HL-60 (cell line): ENCODE results near the gene DPYD.

Source experiments
- DNase-seq, 2 experiments: peaks; one replicate each; pipeline ENCODE4 v3.0.0-alpha.2; 2010 to 2020; ENCODE audit warnings: low read depth in 1 of 2, low spot score in 1 of 2
- H3K27ac ChIP-seq: fragments of 250-450 bp; sonication (Bioruptor Pico); replicated peaks from 2 replicates; pipeline ENCODE4 v1.5.1; 2020; ENCODE audit warnings: mild to moderate bottlenecking, moderate library complexity
- H3K27me3 ChIP-seq: fragments of 250-450 bp; sonication (Bioruptor Pico); 2 replicates; pipeline ENCODE4 v1.5.1; 2021; ENCODE audit warnings: mild to moderate bottlenecking, moderate library complexity; ENCODE audit not compliant: insufficient read depth, poor library complexity, severe bottlenecking
- H3K4me3 ChIP-seq: replicated peaks from 2 replicates; pipeline ENCODE4 v1.5.1; 2011; ENCODE audit warnings: mild to moderate bottlenecking, control low read depth, low read length; ENCODE audit not compliant: insufficient read depth
- GABPA ChIP-seq: IDR thresholded peaks from 2 replicates; pipeline ENCODE4 v1.6.1; 2012; ENCODE audit warnings: low read depth
- POLR2AphosphoS5 ChIP-seq: IDR thresholded peaks from 2 replicates; pipeline ENCODE4 v1.6.1; 2012; ENCODE audit warnings: low read depth
- SPI1 ChIP-seq: IDR thresholded peaks from 2 replicates; pipeline ENCODE4 v1.6.1; 2012; ENCODE audit warnings: low read depth, mild to moderate bottlenecking, borderline replicate concordance
- TF ChIP-seq, protein P1 (sequence below): IDR thresholded peaks from one replicate; pipeline ENCODE4 v1.5.1; 2011; ENCODE audit warnings: low read length, control low read depth, inconsistent platforms; ENCODE audit not compliant: insufficient read depth
- TF ChIP-seq, protein P2 (sequence below): IDR thresholded peaks from 2 replicates; pipeline ENCODE4 v1.6.1; 2012; ENCODE audit warnings: low read depth; ENCODE audit not compliant: insufficient replicate concordance

Gene DPYD

DNA sequence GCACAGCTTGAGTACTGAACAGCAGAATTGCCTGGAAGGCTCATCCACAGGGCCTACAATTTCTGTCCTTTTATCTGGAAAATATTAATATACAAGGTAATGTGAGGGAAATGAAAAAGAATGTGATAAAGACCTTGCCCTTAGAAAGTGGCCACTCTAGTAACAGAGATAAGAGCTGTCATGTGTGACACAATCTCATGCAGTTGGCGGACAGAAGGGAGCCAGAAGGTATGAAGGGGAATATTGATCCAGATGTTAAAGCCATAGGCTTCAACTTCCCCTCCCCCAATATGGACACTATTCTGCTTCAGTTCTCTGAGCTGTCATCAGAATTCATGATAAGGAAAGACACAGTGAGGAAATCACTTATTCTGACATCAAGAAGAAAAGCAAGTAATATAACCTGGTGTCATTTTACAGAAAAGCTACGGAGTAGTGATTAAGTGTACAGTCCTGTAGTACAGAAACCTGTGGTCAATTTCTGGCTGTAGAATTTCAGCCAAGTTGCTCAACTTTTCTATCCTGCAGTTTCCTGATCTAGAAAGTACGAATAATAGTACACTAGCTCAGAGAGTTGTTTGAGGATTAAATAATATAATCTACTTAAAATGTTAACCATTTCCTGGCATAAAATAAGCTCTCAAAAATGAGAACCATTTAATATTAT lies 572.1 kb downstream of the DPYD start:
- Histone ChIP-seq H3K27me3 (no peaks in the 10 kb centered on the region), H3K4me3 (no peak overlapping the region), H3K27ac (no peak overlapping the region)
- TF ChIP-seq POLR2AphosphoS5, result no peak
- no peak for DNase-seq

DNA sequence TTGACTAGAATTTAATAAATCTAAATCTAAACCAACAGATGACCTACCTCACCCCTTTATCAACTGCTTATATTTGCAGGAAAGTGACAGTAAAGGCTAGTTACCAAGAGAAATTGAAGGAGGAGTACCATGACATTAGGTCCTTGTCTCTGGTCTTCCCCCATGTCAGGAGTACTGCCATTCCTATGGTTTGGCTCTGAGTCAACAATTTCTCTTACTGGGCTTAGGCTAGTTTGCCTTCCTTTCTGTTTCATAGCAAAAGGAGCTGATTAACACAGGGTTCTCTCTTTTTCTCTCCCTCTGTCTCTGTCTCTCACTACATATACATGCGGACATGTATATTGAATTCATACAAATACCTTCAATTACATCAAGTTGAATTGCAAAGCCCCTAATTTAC lies 579.9 kb downstream of the DPYD start:
- H3K27me3 ChIP-seq, result no peaks in the 10 kb centered on the region
- H3K4me3 ChIP-seq, result no peak overlapping the region
- no peak for DNase-seq
- TF ChIP-seq, protein P1, sequence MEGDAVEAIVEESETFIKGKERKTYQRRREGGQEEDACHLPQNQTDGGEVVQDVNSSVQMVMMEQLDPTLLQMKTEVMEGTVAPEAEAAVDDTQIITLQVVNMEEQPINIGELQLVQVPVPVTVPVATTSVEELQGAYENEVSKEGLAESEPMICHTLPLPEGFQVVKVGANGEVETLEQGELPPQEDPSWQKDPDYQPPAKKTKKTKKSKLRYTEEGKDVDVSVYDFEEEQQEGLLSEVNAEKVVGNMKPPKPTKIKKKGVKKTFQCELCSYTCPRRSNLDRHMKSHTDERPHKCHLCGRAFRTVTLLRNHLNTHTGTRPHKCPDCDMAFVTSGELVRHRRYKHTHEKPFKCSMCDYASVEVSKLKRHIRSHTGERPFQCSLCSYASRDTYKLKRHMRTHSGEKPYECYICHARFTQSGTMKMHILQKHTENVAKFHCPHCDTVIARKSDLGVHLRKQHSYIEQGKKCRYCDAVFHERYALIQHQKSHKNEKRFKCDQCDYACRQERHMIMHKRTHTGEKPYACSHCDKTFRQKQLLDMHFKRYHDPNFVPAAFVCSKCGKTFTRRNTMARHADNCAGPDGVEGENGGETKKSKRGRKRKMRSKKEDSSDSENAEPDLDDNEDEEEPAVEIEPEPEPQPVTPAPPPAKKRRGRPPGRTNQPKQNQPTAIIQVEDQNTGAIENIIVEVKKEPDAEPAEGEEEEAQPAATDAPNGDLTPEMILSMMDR, result no peak
- TF ChIP-seq, protein P2, sequence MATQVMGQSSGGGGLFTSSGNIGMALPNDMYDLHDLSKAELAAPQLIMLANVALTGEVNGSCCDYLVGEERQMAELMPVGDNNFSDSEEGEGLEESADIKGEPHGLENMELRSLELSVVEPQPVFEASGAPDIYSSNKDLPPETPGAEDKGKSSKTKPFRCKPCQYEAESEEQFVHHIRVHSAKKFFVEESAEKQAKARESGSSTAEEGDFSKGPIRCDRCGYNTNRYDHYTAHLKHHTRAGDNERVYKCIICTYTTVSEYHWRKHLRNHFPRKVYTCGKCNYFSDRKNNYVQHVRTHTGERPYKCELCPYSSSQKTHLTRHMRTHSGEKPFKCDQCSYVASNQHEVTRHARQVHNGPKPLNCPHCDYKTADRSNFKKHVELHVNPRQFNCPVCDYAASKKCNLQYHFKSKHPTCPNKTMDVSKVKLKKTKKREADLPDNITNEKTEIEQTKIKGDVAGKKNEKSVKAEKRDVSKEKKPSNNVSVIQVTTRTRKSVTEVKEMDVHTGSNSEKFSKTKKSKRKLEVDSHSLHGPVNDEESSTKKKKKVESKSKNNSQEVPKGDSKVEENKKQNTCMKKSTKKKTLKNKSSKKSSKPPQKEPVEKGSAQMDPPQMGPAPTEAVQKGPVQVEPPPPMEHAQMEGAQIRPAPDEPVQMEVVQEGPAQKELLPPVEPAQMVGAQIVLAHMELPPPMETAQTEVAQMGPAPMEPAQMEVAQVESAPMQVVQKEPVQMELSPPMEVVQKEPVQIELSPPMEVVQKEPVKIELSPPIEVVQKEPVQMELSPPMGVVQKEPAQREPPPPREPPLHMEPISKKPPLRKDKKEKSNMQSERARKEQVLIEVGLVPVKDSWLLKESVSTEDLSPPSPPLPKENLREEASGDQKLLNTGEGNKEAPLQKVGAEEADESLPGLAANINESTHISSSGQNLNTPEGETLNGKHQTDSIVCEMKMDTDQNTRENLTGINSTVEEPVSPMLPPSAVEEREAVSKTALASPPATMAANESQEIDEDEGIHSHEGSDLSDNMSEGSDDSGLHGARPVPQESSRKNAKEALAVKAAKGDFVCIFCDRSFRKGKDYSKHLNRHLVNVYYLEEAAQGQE, result no peak
- no peak for TF ChIP-seq POLR2AphosphoS5
- no peak for TF ChIP-seq GABPA
- TF ChIP-seq SPI1, result no peak
- H3K27ac ChIP-seq, result no peak overlapping the region

DNA sequence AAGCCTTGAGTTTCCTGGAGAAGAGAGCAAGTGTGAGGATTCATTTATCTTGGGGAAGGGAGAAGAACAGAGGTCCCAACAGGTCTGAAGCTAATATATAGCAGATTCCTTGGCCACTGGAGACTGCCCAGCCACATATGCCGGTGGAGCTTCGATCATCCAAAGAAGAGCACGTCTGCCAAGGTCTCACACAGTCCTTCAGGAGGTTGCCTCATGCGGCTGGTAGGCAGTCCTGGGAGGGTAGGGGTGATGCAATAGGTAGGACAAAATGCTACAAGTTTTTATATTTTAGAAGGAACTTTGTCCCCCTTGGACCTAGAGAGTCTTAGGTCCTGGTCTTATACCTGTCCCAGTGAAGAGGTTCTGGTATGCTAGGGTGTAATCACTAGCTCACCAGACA lies 582.5 kb downstream of the DPYD start:
- TF ChIP-seq, protein P2, result no peak
- TF ChIP-seq POLR2AphosphoS5, result no peak
- no peak for TF ChIP-seq SPI1
- TF ChIP-seq, protein P1, result no peak
- no peak for TF ChIP-seq GABPA
- no peak for DNase-seq
- Histone ChIP-seq H3K27me3 (no peaks in the 10 kb centered on the region), H3K27ac (no peak overlapping the region), H3K4me3 (no peak overlapping the region)

DNA sequence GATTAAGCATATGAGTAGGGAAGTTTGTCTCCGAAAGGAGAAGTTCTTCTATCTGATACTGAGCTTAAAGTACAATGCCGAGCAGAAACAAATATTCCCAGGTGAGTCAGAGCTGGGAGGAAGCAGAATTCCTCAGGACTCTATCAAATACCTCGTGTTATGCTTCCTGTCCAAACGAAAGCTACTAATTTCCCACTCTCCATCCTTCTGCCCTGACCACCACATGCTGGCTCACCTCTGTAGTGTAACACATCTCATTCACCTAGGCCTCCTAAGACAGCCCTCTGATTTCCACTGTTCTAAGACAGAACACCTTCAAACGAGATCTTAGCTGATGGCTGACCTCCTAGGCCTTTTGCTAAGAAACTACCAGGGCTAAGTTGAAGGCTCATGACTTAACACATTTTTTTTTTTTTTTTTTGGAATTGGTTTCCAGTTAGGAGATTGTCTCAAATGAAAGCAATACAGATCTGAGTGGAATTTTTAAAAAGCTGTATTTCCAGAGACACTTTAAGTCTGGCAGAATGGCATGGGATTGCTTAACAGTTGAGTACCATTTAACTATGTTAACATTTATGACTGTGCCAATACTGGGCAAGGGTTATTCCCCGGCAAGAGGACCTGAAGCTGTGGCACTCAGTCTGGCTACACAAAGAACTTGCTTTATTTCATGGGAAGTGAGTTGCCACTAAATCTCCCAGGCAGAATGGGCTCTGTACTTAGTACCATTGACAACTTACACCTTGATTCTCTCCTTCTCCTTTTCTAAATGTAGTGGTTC lies 583.4 kb downstream of the DPYD start:
- no peaks in the 10 kb centered on the region for H3K27me3 ChIP-seq
- no peak for DNase-seq
- no peak overlapping the region for H3K27ac ChIP-seq
- TF ChIP-seq SPI1 (no peak), GABPA (no peak), POLR2AphosphoS5 (no peak)
- TF ChIP-seq, protein P1, result no peak
- TF ChIP-seq, protein P2, result no peak
- H3K4me3 ChIP-seq, result no peak overlapping the region
